ENCODE results near the gene CHRND. TPM values are rescaled to one million over a fixed set of nuclear protein-coding genes. Genes with fewer than 3 reads are reported as not detected.

Gene CHRND
- total RNA-seq (2014; rRNA removed; shearing (Covaris generic)) = 0.05 TPM in 1 of 2 replicates, not detected in the other
- not detected in 2 replicates for polyA plus RNA-seq (2014; cell fraction: nucleus; rRNA removed)

GRCh38 chr2:232525791-232526371 is at the start of gene CHRND:
TSS of gene CHRND (plus strand) at chr2:232526160. CDS start at chr2:232526216, 56 bp downstream.
- DNase-seq (ENCODE audit: extremely low read depth, low read depth) = no peak

GRCh38 chr2:232476791-232477190 is 49.2 kb upstream of the CHRND start:
- no peak for DNase-seq (ENCODE audit: extremely low read depth, low read depth)

DNA sequence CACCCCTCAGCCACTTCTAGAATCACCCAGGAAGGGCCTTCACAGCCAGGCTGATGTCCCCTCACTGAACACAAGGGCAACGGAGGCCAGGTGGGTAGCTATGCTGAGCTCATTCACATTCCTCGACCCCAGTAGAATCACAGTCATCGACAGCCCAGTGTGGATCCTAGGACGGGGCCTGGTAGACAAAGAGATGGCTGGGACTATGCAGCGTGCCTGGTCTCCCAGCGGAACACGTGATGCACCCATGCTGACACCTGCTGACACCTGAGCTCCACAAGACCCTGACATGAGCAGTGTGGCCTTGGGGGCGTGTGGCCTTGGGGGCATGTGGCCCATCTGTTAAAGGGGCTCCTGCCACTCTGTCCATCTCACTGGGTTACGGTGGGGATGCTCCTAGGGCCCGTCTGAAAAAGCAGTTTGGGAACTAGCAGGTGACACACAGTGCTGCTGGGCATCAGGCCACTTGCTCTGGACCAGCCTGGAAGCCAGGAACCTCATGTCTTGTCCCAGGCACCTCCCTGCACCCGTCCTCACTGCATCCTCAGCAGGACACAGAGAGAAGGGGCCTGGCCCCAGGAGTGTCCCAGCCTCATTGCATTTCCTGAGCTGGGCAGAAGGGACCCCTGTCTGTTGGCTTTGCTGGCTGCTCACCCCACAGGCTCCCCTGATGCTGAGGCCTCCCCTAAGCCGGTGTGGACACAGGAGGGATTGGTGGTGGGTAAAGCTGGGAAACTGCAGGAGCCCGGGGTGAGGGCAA is 48.0 kb upstream of the CHRND start:
- no peak for DNase-seq (ENCODE audit: extremely low read depth, low read depth)

- no peak for DNase-seq (ENCODE audit: extremely low read depth, low read depth)
These were observed 47.2 kb upstream of the CHRND start for GRCh38 chr2:232478571-232479340.

DNA sequence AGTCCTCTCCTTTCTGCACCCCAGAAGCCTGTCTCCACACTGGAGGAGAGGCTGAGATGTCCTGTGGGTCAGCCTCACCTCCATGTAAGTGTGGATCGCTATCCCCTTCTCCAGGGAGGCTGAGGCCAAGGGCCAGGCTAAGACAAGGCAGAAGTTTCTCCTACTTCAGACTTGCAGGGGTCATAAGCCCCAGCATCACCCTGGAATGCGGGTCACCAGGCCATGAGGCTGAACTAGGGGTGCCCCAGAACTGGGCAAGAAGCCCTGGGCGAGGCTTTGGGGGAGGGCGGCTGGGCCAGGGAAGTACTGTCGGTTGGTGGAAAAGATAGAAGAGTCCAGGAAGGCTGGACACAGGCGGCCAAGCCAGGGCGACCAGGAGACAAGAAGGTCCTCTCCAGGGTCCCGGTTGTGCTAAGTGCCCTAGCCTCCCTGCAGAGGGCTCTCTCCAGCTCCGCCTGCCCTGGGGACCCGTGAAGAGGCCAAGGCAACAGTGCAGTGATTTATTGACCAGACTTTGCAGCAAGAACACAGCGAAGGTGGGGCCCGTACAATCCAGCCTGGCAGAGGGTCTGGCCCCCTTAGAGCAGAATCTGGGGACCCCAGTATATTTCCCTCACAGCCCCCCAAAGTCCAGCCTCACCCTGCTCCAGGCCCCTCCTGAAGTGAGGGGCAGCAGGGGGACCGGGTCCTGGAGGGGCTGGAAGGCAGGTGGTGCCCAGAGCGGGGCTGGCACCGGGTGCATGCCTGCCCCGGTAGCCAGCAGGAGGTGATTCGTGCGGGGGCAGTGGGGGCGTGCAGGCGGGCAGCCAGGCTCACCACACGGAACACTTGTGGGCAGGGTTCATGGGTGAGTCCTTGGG is 46.4 kb upstream of the CHRND start:
- DNase-seq (ENCODE audit: extremely low read depth, low read depth) = no peak

- DNase-seq (ENCODE audit: extremely low read depth, low read depth) = no peak
These were observed 45.5 kb upstream of the CHRND start for GRCh38 chr2:232480201-232481190.

DNA sequence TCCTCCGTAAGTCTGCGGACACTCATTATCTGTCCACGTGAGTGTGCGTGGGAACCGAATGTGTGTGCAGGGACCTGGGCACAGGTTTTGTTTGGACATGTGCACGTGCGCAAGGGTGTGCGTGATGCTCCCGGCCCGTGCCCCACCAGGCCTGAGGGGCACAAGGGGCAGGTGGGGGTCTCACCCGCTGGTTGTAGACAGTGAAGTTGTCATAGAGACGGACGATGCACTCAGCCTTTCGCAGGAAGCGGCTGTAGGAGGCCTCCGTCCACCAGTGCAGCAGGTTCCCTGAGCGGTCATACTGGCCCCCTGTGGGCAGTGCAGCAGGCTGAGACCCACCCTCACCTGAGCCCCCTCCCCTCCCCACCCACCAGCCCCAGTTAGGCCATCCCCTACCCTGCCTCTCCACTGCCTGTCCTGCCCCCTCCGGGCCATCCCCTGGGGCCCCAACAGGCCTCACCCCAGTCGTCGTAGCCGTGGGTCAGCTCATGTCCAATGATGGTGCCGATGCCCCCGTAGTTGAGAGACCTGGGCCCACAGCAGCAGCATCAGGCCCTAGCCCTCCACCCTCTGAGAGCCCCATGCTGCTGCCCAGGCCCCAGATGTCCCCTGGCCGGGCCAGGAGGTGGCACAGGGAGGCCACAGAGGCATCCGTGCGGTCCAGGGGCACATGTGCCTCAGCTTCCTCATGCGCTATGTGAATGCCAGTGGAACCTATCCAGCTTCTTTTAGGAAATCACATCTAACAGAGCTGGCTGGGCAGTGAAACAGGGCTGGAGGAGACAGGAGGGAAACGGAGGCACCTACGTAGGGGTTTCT is 44.4 kb upstream of the CHRND start:
- no peak for DNase-seq (ENCODE audit: extremely low read depth, low read depth)

DNA sequence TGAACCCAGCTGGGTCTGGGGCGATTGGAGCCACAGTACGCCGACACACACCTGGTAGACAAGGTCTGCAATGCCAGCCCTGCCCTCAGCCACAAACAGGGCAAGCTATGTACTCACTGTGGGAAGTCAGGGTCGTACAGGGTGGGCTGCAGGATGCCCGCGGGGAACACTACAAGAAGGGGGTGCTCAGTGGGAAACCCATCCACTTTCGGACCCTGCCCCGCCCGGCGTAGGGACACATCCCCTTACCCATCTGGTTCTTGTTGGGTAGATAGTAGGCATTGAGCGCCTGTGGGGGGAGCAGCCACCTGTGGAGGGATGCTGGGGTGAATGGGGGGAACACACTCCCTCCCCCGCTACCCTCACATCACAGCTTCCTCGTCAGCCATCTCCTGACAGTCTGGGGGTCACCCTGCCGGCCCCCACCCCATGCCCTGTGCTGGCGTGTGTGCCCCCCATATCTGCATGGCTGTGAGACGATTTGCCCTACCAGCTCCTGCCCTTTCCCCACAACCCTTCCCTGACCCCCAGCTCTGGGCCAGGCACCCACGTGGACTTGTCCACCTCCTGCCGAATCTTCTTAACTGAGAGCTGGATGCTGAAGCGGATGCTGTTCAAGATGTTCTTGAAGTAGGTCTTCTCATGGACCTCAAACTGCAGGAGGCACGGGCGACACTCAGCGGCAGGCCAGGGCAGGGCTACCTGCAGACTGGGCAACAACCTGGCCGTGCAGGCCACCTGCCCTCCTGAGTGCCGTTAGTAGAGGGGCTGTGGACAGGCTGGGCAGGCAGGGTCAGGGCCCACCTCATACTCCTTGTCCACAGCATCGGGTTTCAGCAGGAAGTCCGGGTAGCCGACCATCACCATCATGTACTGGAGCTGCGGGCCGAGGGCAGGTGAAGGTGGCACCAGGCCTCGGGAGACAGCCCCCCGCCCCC is 43.4 kb upstream of the CHRND start:
- DNase-seq (ENCODE audit: extremely low read depth, low read depth) = no peak

DNA sequence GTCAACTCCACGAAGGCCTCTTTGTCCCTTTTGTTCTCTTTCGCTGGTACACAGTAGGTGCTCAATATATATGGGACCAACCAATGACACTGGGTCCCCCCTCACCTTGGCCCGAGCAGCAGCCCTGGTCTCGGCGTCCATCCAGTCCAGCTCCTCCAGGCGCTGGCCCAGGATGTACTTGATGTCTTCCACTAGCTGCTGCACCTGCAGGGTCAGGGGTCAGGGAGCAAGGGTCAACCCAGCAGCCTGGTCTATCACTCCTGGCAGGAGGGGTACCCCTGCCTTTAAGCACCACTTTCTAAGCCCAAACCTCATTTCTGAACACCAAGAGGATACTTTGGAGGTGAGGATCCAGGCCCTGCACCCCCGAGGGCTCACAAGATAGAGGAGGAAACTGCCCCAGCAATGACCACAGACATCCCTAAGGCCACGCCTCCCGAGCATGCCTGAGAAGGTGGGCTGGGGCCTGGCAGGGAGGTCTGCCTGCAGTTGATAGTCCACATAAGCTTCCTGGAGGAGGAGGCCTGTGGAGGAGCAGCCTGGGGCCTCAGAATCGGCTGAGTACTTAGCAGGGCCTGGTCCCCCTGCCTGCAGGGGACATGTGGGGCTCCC is 42.5 kb upstream of the CHRND start:
- no peak for DNase-seq (ENCODE audit: extremely low read depth, low read depth)

GRCh38 chr2:232483923-232484627 is 41.9 kb upstream of the CHRND start:
- DNase-seq (ENCODE audit: extremely low read depth, low read depth) = no peak

- no peak for DNase-seq (ENCODE audit: extremely low read depth, low read depth)
These were observed 41.2 kb upstream of the CHRND start for GRCh38 chr2:232484628-232485347.

DNA sequence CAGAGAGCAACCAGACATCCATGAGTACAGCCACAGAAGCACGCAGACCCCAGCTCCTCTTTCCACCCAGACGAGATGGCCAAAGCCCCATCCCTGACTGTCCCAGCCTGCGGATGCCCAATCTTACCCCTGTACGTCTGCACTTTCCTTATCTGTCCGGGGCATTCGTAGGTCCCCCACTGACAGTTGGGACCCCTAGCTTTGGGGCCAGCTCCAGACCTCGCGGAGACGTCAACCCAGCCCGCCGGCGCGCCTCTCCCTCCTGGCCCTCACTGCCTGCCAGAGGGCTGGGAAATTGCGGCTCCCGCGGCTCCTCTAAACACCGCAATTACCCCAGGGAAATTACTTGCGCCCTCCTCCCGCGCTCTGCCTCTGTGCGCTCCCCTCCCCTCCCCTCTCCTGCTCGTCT is 40.6 kb upstream of the CHRND start:
- DNase-seq (ENCODE audit: extremely low read depth, low read depth) = no peak

- DNase-seq (ENCODE audit: extremely low read depth, low read depth) = no peak
These were observed 40.0 kb upstream of the CHRND start for GRCh38 chr2:232485757-232486557.

- DNase-seq (ENCODE audit: extremely low read depth, low read depth) = no peak
These were observed 39.2 kb upstream of the CHRND start for GRCh38 chr2:232486558-232487384.

Measured in NCI-H460 (cell line).